HL-60/S4 treated with phorbol 12-myristate 13-acetate at 8.2 ng/mL for 4 days and 3 days (cell line): ENCODE results near the gene SPRY4.
"Not testable (repeated sequence)": the region's sequence is repeated elsewhere in the genome, so short reads cannot be mapped to it uniquely, and the experiment has no call there.

Experiments
- in situ Hi-C: fragments of 300-500 bp; cut with MboI; formaldehyde crosslinking; loops from 2 replicates; pipeline ENCODE4 v1.15.0; 2022; ENCODE audit warnings: low sequenced_read_pairs

The SPRY4 gene

DNA sequence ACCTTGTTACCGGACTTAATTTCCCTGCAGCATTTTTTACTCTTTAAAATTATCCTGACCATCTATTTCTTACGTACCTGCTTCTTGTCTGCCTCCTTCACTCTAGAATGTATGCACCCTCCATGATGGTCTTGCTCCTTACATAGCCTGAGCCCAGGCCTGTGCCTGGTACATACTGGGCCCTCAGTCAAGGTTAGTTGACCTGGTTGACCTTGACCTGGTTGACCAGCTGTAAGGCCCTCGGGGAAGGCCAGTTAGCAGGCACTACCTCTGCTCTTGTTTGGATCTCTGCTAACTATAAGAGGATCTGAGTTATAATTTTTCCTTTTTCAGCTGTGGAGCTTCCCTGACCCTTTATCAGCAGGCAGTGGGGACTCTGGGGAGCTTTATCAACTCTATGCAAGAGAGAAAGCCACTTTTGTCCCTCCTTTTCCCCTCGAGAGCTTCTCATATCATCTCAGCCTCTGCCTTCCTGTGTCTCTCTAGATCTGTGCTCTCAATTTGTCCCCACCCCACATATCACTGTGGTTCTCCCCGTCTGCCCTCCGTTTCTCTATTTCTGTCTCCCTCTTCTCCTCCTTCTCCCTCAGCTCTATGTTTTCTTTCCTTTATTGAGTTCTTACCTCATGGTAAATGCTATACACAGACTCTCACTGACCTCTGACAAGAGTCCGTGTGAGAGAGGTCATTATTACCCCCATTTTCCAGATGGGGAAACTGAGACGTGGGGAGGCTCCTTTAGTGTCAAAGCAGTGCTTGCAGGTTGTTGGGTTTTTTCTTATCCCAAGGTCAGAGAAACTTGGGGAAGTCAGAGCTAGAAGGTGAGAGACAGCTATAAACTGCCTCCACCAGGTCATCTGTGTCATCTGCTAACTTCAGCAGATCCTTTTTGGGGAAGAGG is 28.6 kb downstream of the SPRY4 start:
- in situ Hi-C loops = no loop called here

DNA sequence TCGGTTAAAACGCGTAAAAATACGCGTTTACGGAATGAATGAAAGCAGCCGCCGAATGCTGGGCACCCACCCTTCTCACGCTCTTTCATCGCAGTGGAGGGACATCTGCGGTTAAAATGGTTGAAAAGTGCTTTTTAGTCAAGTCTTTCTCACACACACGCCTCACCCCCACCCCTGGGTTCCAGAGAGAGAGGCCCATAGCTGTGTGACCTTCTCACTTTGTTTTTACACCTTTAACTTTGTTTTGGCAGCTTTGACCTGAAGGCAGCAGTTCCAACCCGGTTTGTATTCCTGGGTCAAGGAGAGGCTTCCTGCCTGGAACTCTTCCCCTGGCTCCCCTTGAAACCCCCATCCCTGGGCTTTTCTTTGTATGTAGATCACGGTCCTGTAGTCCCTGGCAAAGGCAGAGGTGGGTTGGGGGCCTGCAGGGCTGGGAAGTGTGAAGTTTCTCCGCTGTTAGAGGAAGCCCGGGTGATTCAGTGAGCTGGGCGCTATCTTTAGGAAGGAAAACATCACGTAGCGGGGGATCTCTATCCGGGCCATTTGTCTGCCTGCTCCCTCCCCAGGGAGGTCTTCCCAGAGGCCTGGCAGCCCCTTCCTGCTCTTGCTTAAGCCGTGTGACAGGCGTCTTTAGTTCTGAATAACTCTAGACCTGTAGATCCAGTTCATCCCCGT is 29.6 kb downstream of the SPRY4 start:
- in situ Hi-C loops = no loop called here

DNA sequence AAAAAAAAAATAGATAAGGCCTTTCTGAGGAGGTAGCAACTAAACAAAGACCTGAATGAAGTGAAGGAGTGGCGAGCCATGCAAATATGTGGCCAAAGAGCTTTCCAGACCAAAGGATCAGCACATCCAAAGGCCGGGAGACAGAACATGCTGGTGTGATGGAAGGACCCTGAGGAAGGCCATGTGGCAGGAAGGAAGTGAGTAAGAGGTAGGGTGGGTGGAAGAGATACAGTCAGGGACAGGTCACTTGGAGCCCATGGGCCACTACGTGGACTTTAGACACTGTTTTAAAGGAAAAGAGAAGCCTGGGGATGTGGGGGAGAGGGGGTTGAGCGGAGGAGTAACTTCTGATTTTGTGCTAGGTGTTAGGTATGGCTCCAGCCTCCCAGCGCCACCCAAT is 31.3 kb downstream of the SPRY4 start:
- in situ Hi-C loops = no loop called here

DNA sequence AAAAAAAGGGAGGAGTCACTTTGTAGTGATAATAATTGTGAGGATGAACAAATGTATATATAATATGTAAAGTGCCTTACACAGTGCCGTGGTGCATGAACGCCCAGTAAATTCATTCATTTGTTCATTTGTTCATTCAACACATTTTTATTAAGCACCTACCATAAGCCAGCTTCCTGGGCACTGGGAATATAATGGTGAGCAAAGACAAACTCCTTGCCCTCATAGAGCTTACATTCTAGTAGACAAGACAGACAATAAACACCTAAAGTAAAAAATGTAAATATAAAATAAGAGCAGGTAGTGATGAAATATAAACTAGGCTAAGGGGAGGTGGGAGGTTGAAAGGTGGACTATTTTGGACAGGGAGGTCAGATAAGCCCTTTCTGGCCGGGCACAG is 32.0 kb downstream of the SPRY4 start:
- in situ Hi-C loops = no loop called here

DNA sequence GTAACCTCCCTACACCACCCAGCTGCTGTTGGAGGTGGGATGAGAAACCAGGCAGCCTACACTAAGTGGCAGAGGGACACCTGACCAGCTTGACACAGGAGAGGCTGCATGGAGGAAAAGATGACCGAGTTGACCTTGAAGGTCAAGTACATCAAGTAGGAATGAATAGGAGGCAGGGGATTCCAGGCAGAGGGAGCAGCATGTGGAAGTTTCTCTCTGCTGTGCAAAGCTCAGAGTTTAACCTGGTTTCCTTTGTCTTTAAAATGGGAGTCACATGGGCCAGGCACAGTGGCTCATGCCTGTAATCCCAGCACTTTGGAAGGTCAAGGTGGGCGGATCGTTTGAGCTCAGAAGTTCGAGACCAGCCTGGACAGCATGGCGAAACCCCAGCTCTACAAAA is 32.6 kb downstream of the SPRY4 start:
- in situ Hi-C loops = no loop called here

DNA sequence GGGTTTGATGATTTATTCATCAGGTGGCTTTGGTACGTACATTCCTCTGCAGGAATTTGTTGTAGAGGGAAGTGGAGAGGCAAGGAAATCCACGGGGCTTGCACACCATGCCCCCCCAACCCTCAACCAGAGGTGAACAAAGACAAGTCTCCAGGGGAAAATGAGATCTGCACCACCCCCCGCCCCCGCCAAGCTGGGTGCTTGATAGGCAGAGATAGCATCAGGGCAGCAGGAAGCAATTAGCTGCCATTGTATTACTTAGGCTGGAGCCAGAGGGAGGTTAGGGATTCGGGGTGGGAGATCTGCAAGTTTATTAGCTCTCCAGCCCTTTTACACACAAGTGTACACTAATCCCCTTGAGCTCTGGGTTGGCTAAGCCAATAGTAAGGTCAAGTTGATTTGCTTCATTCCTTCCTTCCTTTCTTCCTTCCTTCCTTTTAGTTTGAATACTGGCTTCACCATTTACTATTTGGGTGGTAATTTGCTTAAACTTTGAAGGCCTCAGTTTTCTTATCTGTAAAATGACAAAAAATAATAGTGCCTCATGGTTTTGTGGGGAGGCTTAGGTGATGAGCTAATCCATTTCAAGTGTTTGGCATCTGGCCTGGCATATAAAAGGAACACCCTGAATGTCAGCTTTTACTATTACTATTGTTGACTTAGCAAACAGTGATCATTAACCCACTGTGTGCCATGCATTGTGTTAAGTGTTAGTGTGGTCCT is 34.1 kb downstream of the SPRY4 start:
- in situ Hi-C loops = no loop called here

DNA sequence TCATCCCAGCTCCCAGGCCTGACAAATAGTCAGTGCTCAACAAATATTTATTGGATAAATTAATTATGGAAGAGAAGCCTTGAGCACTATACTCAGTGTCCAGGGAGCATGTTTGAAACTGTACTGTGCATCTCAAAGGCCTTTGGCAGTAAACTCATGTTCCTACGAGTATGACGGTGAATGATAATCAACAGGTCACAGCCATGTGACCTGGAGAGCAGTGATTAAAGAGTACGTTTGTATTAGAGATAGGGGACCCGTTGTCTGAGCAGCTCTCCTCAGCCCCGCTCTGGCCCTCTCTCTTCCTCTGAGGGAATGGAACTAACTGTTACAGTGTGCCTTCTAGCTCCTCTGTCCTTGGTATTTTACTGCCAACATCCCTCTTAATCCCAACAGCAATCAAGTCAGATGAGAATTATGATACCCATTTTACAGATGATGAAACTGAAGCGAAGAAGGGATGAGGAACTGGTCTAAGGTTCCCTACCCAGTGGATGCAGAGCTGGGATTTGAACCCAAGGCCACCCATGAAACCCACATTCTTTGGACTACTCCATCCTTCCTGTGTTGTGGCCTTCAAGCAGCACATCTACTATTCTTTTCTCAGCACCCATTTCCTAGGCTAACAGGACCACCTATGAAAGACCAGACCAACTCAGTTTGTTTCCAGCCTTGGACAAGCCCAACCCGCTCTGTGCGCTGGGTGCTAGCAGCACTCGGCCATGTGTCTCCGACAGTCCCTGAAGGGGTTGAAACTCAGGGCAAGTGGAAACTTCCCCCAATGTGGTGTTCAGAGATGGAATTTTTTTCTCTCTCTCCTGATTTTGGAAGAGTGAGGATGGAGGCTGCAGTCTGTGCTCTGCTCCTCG is 34.9 kb downstream of the SPRY4 start:
- in situ Hi-C loops = no loop called here

DNA sequence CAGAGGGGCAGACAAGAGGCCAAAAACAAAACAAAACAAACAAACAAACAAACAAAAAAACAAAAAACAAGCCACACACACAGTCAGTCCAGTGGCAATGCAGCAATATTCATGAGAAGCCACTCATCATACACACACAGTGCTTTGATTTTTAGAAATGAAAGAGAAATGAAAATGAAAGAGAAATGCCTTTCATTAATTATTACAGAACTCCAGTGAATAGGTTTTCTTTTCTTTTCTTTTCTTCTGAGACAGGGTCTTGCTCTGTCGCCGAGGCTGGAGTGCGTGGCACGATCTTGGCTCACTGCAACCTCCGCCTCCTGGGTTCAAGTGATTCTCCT is 36.9 kb downstream of the SPRY4 start:
- in situ Hi-C loops = no loop called here

DNA sequence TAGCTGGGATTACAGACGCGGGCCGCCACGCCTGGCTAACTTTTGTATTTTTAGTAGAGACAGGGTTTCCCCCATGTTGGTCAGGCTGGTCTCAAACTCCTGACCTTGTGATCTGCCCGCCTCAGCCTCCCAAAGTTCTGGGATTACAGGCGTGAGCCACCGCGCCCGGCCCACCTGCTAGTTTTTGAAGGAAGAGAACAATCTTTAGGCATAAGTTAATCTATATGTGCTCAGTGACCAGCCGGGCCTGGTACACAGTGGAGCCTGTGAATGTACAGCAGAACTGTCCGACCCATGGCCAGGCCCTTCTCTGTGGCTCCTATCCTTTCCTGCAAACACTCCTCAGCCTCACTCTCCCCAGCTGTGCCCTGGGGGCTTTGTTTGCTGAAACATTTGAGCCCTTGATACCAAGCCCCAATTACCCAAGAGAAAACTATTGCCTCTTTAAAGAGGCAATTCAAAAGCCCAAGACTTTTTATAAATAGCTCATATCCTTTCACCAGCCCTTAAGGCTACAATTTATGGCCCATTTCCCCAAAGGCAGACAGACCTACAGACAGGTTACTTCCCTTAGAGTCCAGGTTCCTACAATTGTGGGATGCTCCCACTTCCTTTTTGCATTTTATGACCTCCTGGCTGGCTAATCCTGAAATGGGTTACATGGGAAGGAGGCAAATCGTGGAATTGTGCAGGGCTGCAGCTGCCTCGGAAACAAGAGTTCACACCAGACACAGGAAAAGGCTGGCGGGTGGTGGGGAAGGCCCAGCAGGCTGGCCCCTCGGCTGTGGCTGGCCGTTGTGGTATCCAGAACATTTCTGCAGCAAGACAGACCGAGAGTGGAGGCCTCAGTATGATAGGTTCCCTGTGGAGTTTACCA is 37.5 kb downstream of the SPRY4 start:
- in situ Hi-C loops = no loop called here

DNA sequence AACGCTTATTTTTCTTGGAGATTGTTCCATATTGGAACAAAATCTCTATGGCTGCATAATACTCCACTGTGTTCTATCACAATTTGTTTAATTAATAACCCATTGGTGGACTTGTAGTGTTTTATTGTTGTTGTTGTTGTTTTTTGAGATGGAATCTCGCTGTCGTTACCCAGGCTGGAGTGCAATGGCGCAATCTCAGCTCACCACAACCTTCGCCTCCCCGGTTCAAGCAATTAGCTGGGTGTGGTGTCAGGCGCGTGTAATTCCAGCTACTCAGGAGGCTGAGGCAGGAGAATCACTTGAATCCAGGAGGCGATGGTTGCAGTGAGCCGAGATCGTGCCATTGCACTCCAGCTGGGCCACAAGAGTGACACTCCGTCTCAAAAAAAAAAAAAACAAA is 38.7 kb downstream of the SPRY4 start:
- in situ Hi-C loops = no loop called here

DNA sequence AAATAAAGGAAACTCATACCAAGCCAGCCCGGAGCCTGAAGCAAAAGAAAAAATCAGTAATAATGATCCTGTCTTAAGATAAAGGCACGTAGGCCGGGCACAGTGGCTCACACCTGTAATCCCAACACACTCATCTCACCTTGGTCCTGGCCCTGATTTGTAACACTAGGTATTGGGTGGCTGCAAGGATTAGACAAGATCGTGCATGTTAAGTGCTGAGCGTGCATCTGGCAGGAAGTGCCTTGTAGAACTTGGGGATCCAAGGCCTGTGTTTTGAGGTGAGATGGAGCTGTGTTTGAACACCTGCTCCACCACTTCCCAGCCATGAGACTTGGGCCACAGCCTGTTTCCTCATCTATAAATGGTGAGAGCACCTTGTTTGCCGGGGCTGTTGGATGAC is 41.5 kb downstream of the SPRY4 start:
- in situ Hi-C loops = no loop called here

DNA sequence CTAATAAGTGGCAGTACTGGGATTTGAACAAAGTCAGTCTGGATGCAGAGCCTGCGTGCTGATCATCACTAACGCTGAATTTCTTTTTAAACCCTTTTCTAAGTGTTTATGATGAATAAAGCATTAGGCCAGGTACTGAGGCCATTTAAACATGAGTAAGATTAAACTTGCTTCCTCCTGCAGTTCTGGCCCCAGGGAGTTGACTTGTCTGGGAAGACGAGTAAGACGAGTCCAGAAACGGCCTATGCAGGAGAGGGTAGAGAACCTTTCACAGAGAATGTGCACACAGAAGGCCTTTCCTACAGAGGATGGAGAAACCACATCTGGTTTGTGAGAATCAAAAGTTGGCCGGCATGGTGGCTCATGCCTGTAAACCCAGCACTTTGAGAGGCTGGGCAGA is 42.9 kb downstream of the SPRY4 start:
- in situ Hi-C loops = no loop called here

DNA sequence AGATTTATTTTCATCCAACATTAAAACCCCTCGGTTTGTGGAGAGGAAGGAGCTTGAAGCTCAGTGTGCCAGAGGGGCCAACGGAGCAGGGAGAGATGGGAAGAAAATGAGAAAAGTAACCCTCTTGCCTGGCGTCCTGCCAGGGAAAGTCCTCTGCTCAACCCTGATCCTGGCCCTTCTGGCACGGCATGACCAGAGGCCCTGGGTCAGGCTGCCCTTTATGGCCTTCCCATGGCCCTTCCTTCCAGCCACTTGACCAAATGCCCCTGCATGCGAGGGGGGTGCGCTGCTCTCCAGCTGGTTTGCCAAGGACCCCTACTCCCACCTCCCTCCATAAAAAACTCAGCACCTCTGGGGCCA is 43.8 kb downstream of the SPRY4 start:
- in situ Hi-C loops = no loop called here

DNA sequence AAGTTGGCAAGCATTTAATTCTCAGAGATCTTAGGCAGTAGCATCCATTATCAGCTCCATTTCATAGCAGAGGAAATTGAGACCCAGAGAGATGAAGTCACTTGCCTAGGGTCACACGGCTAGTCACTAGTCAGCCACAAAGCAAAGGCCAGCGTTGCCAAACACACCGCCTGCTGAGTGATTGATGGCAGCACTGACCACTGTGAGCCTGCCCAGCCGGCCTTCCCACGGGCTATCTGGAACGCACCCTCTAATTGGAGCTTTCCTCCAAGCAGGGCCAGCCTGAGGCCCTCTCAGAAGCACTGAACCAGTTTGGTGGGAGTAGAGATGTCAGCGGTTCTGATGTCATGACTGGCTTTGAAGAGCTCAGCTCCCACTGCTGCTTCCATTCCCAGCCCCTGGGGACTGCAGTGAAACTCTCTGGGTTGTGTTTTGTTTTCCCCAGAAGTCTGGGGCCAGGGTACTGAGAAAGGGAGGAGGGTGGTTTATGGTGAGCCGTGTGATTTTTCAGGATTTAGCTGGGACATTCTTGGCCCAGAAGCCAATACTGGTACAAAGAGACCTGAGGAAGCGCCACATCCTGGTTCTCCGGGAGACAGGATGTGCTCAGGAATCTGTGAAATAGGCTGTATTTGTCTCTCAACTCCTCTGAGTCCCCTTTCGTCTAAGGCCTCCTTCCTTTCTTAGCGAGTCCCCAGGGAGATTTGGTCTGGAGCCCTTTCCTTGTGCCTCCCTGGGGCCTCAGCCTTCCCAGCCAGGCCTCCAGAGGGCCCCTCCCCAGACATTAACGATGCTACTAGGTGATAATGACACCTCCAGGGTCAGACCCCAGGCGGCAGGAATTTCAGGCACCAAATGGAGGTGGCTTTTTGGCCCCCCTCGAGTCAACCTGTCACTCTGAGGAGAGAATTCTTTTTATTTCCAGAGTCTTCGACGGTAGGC is 44.5 kb downstream of the SPRY4 start:
- in situ Hi-C loops = no loop called here

DNA sequence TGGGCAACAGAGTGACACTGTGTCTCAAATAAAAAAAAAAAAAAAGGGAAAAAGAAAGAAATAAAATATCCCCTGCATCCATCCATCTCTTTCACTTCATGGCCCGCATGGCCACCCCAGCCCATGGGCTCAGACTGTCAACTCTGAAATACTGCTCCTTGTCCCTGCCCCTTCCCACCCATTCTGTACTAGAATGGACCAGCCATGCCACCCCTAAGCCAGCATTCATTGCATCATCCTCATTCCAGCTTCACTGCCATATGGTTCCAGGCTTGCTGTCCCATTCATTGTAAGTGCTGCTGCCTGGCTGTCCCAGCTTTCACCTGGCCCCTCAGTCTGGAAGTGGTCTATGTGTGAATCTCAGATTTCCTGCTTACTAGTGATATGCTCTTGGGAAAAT is 46.2 kb downstream of the SPRY4 start:
- in situ Hi-C loops = no loop called here

DNA sequence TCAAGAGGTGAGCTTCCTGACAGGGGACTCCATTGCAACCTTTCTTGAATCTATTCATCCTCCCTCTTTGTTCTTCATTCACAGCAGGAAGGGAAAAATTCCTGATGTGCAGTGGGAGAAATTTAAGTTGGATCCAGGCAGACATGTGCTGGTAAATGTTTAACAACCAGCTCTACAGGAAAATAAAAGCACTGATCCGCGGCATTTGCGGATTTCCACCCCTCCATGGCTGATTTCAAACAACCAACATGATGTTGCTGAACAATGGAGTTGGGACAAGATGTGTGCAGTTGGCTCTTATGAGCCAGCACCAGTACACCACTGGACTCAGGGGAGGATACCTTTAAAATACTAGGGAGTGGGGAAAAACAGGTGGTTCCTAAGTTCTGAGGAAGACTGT is 47.0 kb downstream of the SPRY4 start:
- in situ Hi-C loops = no loop called here

DNA sequence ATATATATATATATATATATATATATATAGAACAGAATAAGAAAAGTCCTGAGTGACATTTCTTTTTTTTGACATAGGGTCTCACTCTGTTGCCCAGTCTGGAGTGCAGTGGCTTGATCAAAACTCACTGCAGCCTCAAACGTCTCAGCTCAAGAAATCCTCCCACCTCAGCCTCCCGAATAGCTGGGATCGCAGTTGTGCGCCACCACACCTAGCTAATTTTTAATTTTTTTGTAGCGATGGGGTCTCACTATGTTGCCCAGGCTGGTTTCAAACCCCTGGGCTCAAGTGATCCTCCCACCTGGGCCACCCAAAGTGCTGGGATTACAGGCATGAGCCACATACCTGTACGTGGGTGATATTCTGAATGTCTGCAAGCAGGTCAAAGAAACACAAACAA is 48.3 kb downstream of the SPRY4 start:
- in situ Hi-C loops = no loop called here

DNA sequence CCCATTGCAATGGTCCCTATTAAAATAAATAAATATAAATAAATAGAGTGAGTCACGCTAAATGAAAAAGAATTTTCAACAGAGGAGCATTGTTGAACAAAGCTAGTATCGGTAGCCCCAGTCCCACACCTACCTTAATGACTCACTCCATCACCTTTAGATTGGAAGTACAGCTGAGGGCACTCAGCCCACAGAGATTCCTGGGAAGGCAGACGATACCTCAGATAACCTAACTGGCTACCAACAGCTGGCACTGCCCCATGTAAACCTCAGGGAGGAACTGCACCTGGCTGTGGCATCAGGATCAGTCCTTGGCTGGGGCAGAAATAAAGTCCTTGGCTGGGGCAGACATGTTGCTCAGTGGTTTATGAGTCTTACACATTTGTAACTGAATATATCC is 49.3 kb downstream of the SPRY4 start:
- in situ Hi-C loops = no loop called here

DNA sequence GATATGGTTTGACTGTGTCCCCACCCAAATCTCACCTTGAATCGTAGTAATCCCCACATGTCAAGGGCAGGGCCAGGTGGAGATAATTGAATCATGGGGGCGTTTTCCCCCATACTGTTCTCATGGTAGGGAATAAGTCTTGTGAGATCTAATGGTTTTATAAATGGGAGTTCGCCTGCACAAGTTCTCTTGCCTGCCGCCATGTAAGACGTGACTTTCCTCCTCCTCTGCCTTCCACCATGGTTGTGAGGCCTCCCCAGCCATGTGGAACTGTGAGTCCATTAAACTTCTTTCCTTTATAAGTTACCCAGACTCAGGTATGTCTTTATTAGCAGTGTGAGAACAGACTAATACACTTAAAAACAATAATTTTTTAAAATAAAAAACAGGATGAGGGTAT is 52.2 kb downstream of the SPRY4 start:
- in situ Hi-C loops = not testable (repeated sequence)
